ENCODE data around the gene CHST8. TPM values are rescaled to one million over a fixed set of nuclear protein-coding genes. Genes with fewer than 3 reads are reported as not detected.
"Not testable (repeated sequence)": the region's sequence is repeated elsewhere in the genome, so short reads cannot be mapped to it uniquely, and the experiment has no call there.

Gene CHST8
- total RNA-seq, 4 donors from 2014 or later: 0.66 TPM; not detected in 3

DNA sequence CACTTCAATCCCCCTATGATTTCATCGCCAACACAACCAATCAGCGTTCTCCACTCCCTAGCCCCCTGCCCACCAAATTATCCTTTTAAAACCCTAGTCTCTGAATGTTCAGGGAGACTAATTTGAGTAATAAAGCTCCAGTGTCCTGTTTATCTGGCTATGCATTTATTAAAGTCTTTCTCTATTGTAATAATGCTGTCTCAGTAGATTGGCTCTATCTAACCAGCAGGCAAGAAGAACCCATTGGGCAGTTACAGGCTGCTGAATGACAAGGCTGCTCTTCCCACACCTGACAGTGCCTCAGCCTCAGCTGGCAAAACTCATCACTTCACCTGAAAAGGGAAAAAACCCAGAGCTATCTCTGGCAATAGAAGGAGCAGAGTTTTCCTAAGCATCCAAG lies 20.2 kb upstream of the CHST8 start:
- TF ChIP-seq POLR2A (IDR thresholded peaks at IDR 0.05; ENCODE audit: low read depth) (no peak), POLR2AphosphoS5 (IDR thresholded peaks at IDR 0.05) (no peak), CTCF (IDR thresholded peaks at IDR 0.05) (no peak)
- intact Hi-C loops (cut with DNase I): no loop called here
- H3K4me3 ChIP-seq: no peak overlapping the region
- WGBS: 93% methylated on average over 2 of the region's 2 CpGs
- peaks cover 0 to 11% (median 0%) of the 10 kb centered on the region in 4 donors for H3K27me3 ChIP-seq
- DNase-seq (ENCODE audit: extremely low spot score): no peak
- H3K36me3 ChIP-seq: no peaks in the 10 kb centered on the region
- H3K27ac ChIP-seq (replicated peaks in 1 of 4): no peak overlapping the region
- H3K4me1 ChIP-seq: no peaks in the 10 kb centered on the region
- peaks cover 0 to 34% (median 26%) of the 10 kb centered on the region in 4 donors for H3K9me3 ChIP-seq

DNA sequence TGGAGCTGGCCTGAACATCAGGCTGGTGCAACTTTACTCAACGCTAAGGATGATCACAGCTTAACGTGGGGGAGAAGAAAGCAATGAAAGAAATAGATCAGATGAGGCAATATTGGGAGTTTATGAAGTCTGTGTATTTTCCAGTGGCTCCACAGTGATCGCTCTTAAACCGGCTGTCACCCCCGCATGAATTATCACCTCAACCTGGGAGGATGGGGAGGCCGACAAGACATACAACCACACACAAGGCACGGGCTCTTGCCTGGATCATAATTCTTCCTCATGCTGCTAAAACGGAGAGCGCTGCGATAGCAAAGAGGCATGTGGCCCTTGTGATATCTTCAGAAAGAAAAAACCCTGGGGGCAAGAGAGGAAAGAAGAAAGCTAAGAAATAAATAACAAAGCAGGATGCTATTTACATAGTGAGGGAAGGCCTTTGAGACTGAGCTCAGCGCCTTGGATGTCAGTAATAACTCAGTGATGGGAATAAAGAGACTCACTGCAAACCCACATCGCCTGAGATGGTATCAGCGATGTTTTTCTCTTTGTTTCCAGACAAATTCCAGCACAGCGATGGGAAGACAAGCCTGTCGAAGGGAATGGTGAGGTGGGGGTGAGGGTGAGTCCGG lies 19.1 kb upstream of the CHST8 start:
- Histone ChIP-seq H3K36me3 (no peaks in the 10 kb centered on the region), H3K4me1 (no peaks in the 10 kb centered on the region), H3K4me3 (no peak overlapping the region), H3K27ac (replicated peaks in 1 of 4) (no peak overlapping the region), H3K27me3 (peaks cover 0 to 11% (median 0%) of the 10 kb centered on the region in 4 donors), H3K9me3 (peaks cover 0 to 34% (median 26%) of the 10 kb centered on the region in 4 donors)
- intact Hi-C loops (cut with DNase I): no loop called here
- DNase-seq (ENCODE audit: extremely low spot score): no peak
- TF ChIP-seq POLR2A (IDR thresholded peaks at IDR 0.05; ENCODE audit: low read depth): no peak
- no peak for TF ChIP-seq POLR2AphosphoS5 (IDR thresholded peaks at IDR 0.05)
- no peak for TF ChIP-seq CTCF (IDR thresholded peaks at IDR 0.05)
- no peak for TF ChIP-seq EP300 (IDR thresholded peaks at IDR 0.05)
- WGBS: 85% methylated on average over 16 of the region's 16 CpGs

GRCh38 chr19:33603377-33603776 lies 18.4 kb upstream of the CHST8 start:
- H3K27ac ChIP-seq (replicated peaks in 1 of 4): no peak overlapping the region
- TF ChIP-seq EP300 (IDR thresholded peaks at IDR 0.05) (no peak), POLR2AphosphoS5 (IDR thresholded peaks at IDR 0.05) (no peak), CTCF (IDR thresholded peaks at IDR 0.05) (no peak), POLR2A (IDR thresholded peaks at IDR 0.05; ENCODE audit: low read depth) (no peak)
- peaks cover 0 to 34% (median 26%) of the 10 kb centered on the region in 4 donors for H3K9me3 ChIP-seq
- WGBS: 84% methylated on average over 6 of the region's 6 CpGs
- H3K4me3 ChIP-seq: no peak overlapping the region
- peaks cover 0 to 11% (median 0%) of the 10 kb centered on the region in 4 donors for H3K27me3 ChIP-seq
- no peaks in the 10 kb centered on the region for H3K36me3 ChIP-seq
- DNase-seq (ENCODE audit: extremely low spot score): no peak
- H3K4me1 ChIP-seq: no peaks in the 10 kb centered on the region
- intact Hi-C loops (cut with DNase I): no loop called here

- 78% methylated on average over 3 of the region's 5 CpGs for WGBS
- intact Hi-C loops (cut with DNase I): no loop called here
- Histone ChIP-seq H3K4me1 (no peaks in the 10 kb centered on the region), H3K27me3 (peaks cover 0 to 4% (median 0%) of the 10 kb centered on the region in 4 donors), H3K9me3 (peaks cover 0 to 34% (median 22%) of the 10 kb centered on the region in 4 donors), H3K4me3 (no peak overlapping the region), H3K36me3 (no peaks in the 10 kb centered on the region), H3K27ac (replicated peaks in 1 of 4) (no peak overlapping the region)
- TF ChIP-seq POLR2AphosphoS5 (IDR thresholded peaks at IDR 0.05): no peak
- no peak for TF ChIP-seq EP300 (IDR thresholded peaks at IDR 0.05)
- TF ChIP-seq POLR2A (IDR thresholded peaks at IDR 0.05; ENCODE audit: low read depth): no peak
- TF ChIP-seq CTCF (IDR thresholded peaks at IDR 0.05): no peak
- DNase-seq (ENCODE audit: extremely low spot score): no peak
These were observed 17.1 kb upstream of the CHST8 start for GRCh38 chr19:33604651-33605050.

GRCh38 chr19:33605803-33606295 lies 15.9 kb upstream of the CHST8 start:
- 71% methylated on average over 5 of the region's 5 CpGs for WGBS
- intact Hi-C loops (cut with DNase I); H3K36me3 ChIP-seq; H3K27ac ChIP-seq (replicated peaks in 1 of 4); H3K4me1 ChIP-seq; H3K27me3 ChIP-seq; H3K4me3 ChIP-seq; DNase-seq (ENCODE audit: extremely low spot score): not testable (repeated sequence)
- H3K9me3 ChIP-seq: peaks cover 0 to 37% (median 21%) of the 10 kb centered on the region in 4 donors
